HepG2 (cell line): Measurements from ENCODE around the gene ZBTB20. TPM values are rescaled to one million over a fixed set of nuclear protein-coding genes. Genes with fewer than 3 reads are reported as not detected.

ENCODE experiments used
- ATAC-seq: fragments of 200-7000 bp; cut with Tn5 transposase; 3 replicates; pipeline ENCODE4 v1.9.1; 2020; ENCODE audit warnings: mild to moderate bottlenecking, moderate library complexity
- BruUV-seq: library from RNA; stranded (reverse); fragments of 400-500 nt; replicated peaks from 2 replicates; lab custom pipeline; 2021; lab: Mats Ljungman, UMichigan
- CTCF ChIA-PET: fragments of 300-600 bp; formaldehyde crosslinking; extraction: SDS; loops from one replicate; lab custom pipeline; 2021; ENCODE audit warnings: low total read pairs, inconsistent platforms, low intra/inter-chr PET ratio; lab: Yijun Ruan, JAX
- POLR2A ChIA-PET: fragments of 350-600 bp; sonication (Branson Sonifier 250); formaldehyde crosslinking; loops from one replicate; lab custom pipeline; 2020; ENCODE audit warnings: antibody characterized with exemption, inconsistent platforms; lab: Yijun Ruan, JAX
- DNase-seq: peaks from one replicate; pipeline ENCODE4 v3.0.0-alpha.2; 2015; ENCODE audit warnings: low spot score
- FAIRE-seq: peaks from 3 replicates; lab custom pipeline; 2011; peaks lifted over from hg19 to GRCh38; lab: Jason Lieb, UNC
- H2AFZ ChIP-seq: one replicate; pipeline ENCODE4 v1.6.1; 2011; ENCODE audit warnings: low read length, inconsistent platforms
- H3K27ac ChIP-seq: fragments of 300-600 bp; 3 replicates; pipeline ENCODE4 v1.8.0; 2011; ENCODE audit warnings: mixed run types, mild to moderate bottlenecking, mixed read lengths, low read length, inconsistent platforms; ENCODE audit not compliant: insufficient read depth; ENCODE audit errors: extremely low read length
- H3K27me3 ChIP-seq, 2 experiments: fragments of 200-600 bp in 1 of 2; 2 replicates in 1 of 2; 3 replicates in 1 of 2; pipeline versions ENCODE4 v1.6.0 to v1.8.0; 2011; ENCODE audit warnings: low read length in 2 of 2, mild to moderate bottlenecking in 2 of 2, moderate library complexity in 2 of 2, inconsistent platforms in 1 of 2; ENCODE audit not compliant: insufficient read depth in 2 of 2, control insufficient read depth in 1 of 2
- H3K36me3 ChIP-seq, 2 experiments: fragments of 200-600 bp in 1 of 2; replicated peaks in 1 of 2; 2 replicates in 1 of 2; 3 replicates in 1 of 2; pipeline versions ENCODE4 v1.5.1 to v1.8.0; 2011; ENCODE audit warnings: low read length in 2 of 2, inconsistent platforms in 1 of 2; ENCODE audit not compliant: insufficient read depth in 2 of 2, control insufficient read depth in 1 of 2
- H3K4me1 ChIP-seq: 2 replicates; pipeline ENCODE4 v1.5.1; 2012; ENCODE audit warnings: low read length, inconsistent platforms; ENCODE audit not compliant: insufficient read depth
- H3K4me2 ChIP-seq: 2 replicates; pipeline ENCODE4 v1.6.0; 2011; ENCODE audit warnings: low read depth, low read length, inconsistent platforms
- H3K4me3 ChIP-seq, 3 experiments: fragments of 200-600 bp in 1 of 3; sonication (generic), shearing (Covaris generic) in 1 of 3; replicated peaks in 1 of 3; 2 replicates each; pipeline ENCODE4 v1.5.1; 2011 to 2016; ENCODE audit warnings: low read length in 3 of 3, inconsistent platforms in 2 of 3, low read depth in 2 of 3, mild to moderate bottlenecking in 2 of 3, control low read depth in 1 of 3, mixed read lengths in 1 of 3; ENCODE audit not compliant: insufficient read depth in 1 of 3
- H3K79me2 ChIP-seq: one replicate; pipeline ENCODE4 v1.6.1; 2011; ENCODE audit warnings: low read length, inconsistent platforms; ENCODE audit not compliant: insufficient read depth
- H3K9ac ChIP-seq: 2 replicates; pipeline ENCODE4 v1.6.0; 2011; ENCODE audit warnings: mild to moderate bottlenecking, low read depth, low read length, inconsistent platforms; ENCODE audit not compliant: insufficient read depth
- H3K9me3 ChIP-seq: 2 replicates; pipeline ENCODE4 v1.5.1; 2012; ENCODE audit warnings: mild to moderate bottlenecking, low read length
- H4K20me1 ChIP-seq: 2 replicates; pipeline ENCODE4 v1.6.0; 2011; ENCODE audit warnings: inconsistent platforms, mild to moderate bottlenecking, low read length, moderate library complexity; ENCODE audit not compliant: insufficient read depth
- CREB1 ChIP-seq, 2 experiments: fragments of 450-650 bp in 1 of 2; IDR thresholded peaks; 2 replicates each; pipeline ENCODE4 v1.6.1; 2016 to 2017; ENCODE audit warnings: control low read depth in 1 of 2, mild to moderate bottlenecking in 1 of 2, missing compliant biosample characterization in 1 of 2, missing genetic modification characterization in 1 of 2
- MAFF ChIP-seq: IDR thresholded peaks from 2 replicates; pipeline ENCODE4 v1.6.1; 2011; ENCODE audit warnings: low read depth, low read length, improper control_type of control experiment
- MAFK ChIP-seq, 2 experiments: IDR thresholded peaks in 1 of 2; conservative IDR thresholded peaks in 1 of 2; 2 replicates each; pipeline ENCODE4 v1.6.1; 2011; ENCODE audit warnings: improper control_type of control experiment in 2 of 2, low read length in 2 of 2
- NFIC ChIP-seq: IDR thresholded peaks from 2 replicates; pipeline ENCODE4 v1.6.1; 2012; ENCODE audit warnings: mild to moderate bottlenecking, low read length, inconsistent platforms
- PHF5A ChIP-seq: IDR thresholded peaks from one replicate; pipeline ENCODE4 v1.6.1; 2018; ENCODE audit warnings: low read depth, missing genetic modification reagents; ENCODE audit not compliant: unreplicated experiment
- ZNF713 ChIP-seq: sonication (generic); formaldehyde crosslinking; IDR thresholded peaks from 2 replicates; pipeline ENCODE4 v1.4.0; 2020; ENCODE audit warnings: mild to moderate bottlenecking, missing genetic modification reagents
- WGBS: methylation state at CpG from one replicate; pipeline ENCODE4 v1.1.6; 2017; ENCODE audit warnings: low lambda C conversion rate; 5-methylcytosine and 5-hydroxymethylcytosine counted together
- in situ Hi-C: cut with HindIII; loops from 2 replicates; pipeline ENCODE4 v1.10.0; 2017; ENCODE audit warnings: low pct_unique_long_range_greater_than_20kb; ENCODE audit not compliant: extremely low pct_ligation_motif_present
- intact Hi-C: fragments of 100-400 bp; cut with micrococcal nuclease; formaldehyde crosslinking; loops from one replicate; pipeline ENCODE4 v1.10.0; 2022; ENCODE audit not compliant: unreplicated experiment
- polyA plus RNA-seq, 8 experiments: library from polyadenylated mRNA; depleted of rRNA in 3 of 8; stranded (reverse) in 7 of 8; unstranded in 1 of 8; fragments of >200 nt; fragmentation: Illumina TruSeq in 4 of 8; extraction: Trizol in 4 of 8; gene quantifications; 2 replicates each; pipeline versions ENCODE4 v1.2.1 to v1.2.3, GENCODE V29; 2011 to 2016; ENCODE audit warnings: low read depth in 4 of 8, missing spikeins in 1 of 8, mixed read lengths in 1 of 8; ENCODE audit not compliant: insufficient read depth in 1 of 8
- total RNA-seq, 5 experiments: library from RNA; depleted of rRNA; stranded (reverse); fragments of >200 nt; fragmentation: Illumina TruSeq; extraction: Trizol; gene quantifications; 2 replicates each; pipeline ENCODE4 v1.2.3, GENCODE V29; 2016; ENCODE audit warnings: low read depth in 1 of 5

ZBTB20 gene
- total and polyA plus RNA-seq, 2 of the 13 experiments (the other 11 are each of a cell fraction or from before 2014, with no cell fraction given) = 1.9 to 8.8 TPM

GRCh38 chr3:114838025-114838424 is 309.1 kb downstream of the ZBTB20 start:
- intact Hi-C loops = no loop called here
- ChIA-PET POLR2A (no interaction called here), CTCF (no interaction called here)
- no peak overlapping the region for H3K4me2 ChIP-seq
- no peak overlapping the region for H3K9ac ChIP-seq
- H3K4me3 ChIP-seq = no peak overlapping the region
- H3K27ac ChIP-seq = no peak overlapping the region
- TF ChIP-seq MAFK (conservative IDR thresholded peaks at IDR 0.05 in 1 of 2, IDR thresholded peaks at IDR 0.05 in 1 of 2; ENCODE audit: low read length in 2 of 2) (peak; percentile 32 to 79; a peak in 3 of 4 replicates), MAFF (peak; percentile 60), PHF5A (CRISPR knock-in tag) (no peak)
- WGBS = 77% methylated on average over 2 of the region's 2 CpGs
- no peaks in the 10 kb centered on the region for H3K79me2 ChIP-seq
- H3K36me3 ChIP-seq = no peaks in the 10 kb centered on the region
- no peaks in the 10 kb centered on the region for H3K4me1 ChIP-seq
- in situ Hi-C loops = no loop called here
- H3K27me3 ChIP-seq = no peaks in the 10 kb centered on the region
- ATAC-seq = no peak
- H4K20me1 ChIP-seq = no peaks in the 10 kb centered on the region
- no peak for DNase-seq
- no TSS peak for BruUV-seq
- no peak for FAIRE-seq
- no peaks in the 10 kb centered on the region for H3K9me3 ChIP-seq
- no peak overlapping the region for H2AFZ ChIP-seq

- TF ChIP-seq ZNF713 (CRISPR knock-in tag) (no peak), NFIC (no peak), CREB1 (IDR thresholded peaks at IDR 0.05) (peak; percentile 70), CREB1 (CRISPR knock-in tag; IDR thresholded peaks at IDR 0.05) (no peak)
- no peak overlapping the region for H3K4me3 ChIP-seq
- H3K9ac ChIP-seq = no peak overlapping the region
- no peaks in the 10 kb centered on the region for H3K4me1 ChIP-seq
- CTCF ChIA-PET = no interaction called here
- no peaks in the 10 kb centered on the region for H3K9me3 ChIP-seq
- no peak for FAIRE-seq
- no peak overlapping the region for H3K4me2 ChIP-seq
- in situ Hi-C loops (no loop called here), intact Hi-C loops (no loop called here)
- no peaks in the 10 kb centered on the region for H3K36me3 ChIP-seq
- ATAC-seq = no peak
- H3K27ac ChIP-seq = no peak overlapping the region
- H3K27me3 ChIP-seq = no peaks in the 10 kb centered on the region
- no peaks in the 10 kb centered on the region for H3K79me2 ChIP-seq
- DNase-seq = no peak
- POLR2A ChIA-PET = no interaction called here
- WGBS = 54% methylated on average over 7 of the region's 7 CpGs
- no TSS peak for BruUV-seq
- no peaks in the 10 kb centered on the region for H4K20me1 ChIP-seq
- H2AFZ ChIP-seq = no peak overlapping the region
These were observed 312.7 kb downstream of the ZBTB20 start for GRCh38 chr3:114834175-114834940.
